ENCODE results near the gene TLE3.

Gene TLE3

DNA sequence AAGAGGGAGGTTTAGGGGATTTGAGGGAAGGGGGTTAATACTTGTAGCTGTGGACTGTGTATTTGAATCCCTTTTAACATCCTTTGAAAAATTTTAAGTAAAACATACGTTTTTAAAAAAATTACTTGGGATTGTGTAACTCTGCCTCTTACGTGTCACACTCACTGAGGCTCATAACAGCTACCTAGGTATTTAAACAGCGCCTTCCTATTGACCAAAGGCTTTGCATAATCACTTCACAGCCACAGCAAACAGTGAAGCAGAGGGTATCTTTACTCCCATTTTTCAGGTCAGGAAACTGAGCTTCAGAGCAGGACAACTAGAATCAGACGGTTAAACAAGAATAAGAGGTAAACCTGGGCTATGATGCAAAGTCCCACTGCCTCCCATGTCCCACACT lies 95.9 kb downstream of the TLE3 start:
- peaks cover 0 to 10% (median 5%) of the 10 kb centered on the region in 5 experiments for H3K9me3 ChIP-seq (ENCODE audit: control extremely low read depth in 1 of 5, control insufficient read depth in 4 of 5, insufficient read depth in 2 of 5, low read depth in 1 of 5, low read length in 4 of 5)
- WGBS (ENCODE audit: insufficient coverage), result 100% methylated on average over 3 of the region's 4 CpGs
- no peaks in the 10 kb centered on the region for H3K27me3 ChIP-seq (replicated peaks in 2 of 5; ENCODE audit: control insufficient read depth in 4 of 5, insufficient read depth in 5 of 5, low read length in 4 of 5)
- H3K4me3 ChIP-seq (ENCODE audit: control insufficient read depth in 1 of 7, extremely low read depth in 1 of 7, insufficient read depth in 4 of 7, low read depth in 2 of 7, low read length in 6 of 7), result no peak overlapping the region
- no peak overlapping the region for H3K27ac ChIP-seq (ENCODE audit: insufficient read depth in 1 of 2, low read depth in 1 of 2, low read length in 2 of 2, poor library complexity in 1 of 2, severe bottlenecking in 2 of 2)
- H3K4me1 ChIP-seq (ENCODE audit: control extremely low read depth in 1 of 4, control insufficient read depth in 4 of 4, insufficient read depth in 4 of 4, low read length in 3 of 4), result no peaks in the 10 kb centered on the region
- DNase-seq, result no peak
- no peaks in the 10 kb centered on the region for H3K36me3 ChIP-seq (ENCODE audit: control insufficient read depth in 4 of 4, insufficient read depth in 4 of 4, low read length in 3 of 4)
- CTCF ChIA-PET, result interaction anchor here (1.0 kb wide), 1 partner anchor 13 kb away, joined by 3 read pairs; no protein-coding TSS in a partner anchor
- POLR2A ChIA-PET, result no interaction called here

DNA sequence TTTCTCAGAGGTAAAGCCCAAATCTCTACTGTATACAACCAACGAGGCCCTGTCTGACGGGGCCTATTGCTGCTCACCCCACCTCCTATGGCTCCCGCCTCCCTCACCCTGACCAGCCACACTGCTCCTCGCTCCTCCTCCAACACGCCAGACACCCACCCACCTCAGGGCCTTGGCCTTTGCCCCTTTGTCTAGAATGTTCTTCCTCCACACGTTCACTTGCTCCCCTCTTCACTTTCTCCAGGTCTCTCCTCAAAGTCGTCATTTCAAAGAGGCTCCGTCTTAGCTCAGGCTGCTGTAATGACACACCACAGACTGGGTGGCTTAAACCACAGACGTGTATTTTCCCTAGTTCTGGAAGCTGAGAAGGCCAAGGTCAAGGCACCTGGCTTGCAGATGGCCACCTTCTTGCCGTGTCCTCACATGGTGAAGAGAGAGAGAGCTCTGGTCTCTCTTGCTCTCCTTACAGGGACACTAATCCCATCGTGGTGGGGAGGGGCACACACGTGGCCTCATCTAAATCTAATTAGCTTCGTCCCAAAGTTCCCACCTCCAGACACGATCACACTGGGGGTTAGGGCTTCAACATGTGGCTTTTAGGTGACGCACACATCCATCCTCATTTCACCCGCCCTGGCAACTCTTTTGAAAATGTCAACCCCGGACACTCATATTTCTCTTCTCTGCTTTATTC lies 98.2 kb downstream of the TLE3 start:
- 95% methylated on average over 16 of the region's 17 CpGs for WGBS (ENCODE audit: insufficient coverage)
- ChIA-PET CTCF (no interaction called here), POLR2A (no interaction called here)
- peaks cover 0 to 11% (median 5%) of the 10 kb centered on the region in 5 experiments for H3K9me3 ChIP-seq (ENCODE audit: control extremely low read depth in 1 of 5, control insufficient read depth in 4 of 5, insufficient read depth in 2 of 5, low read depth in 1 of 5, low read length in 4 of 5)
- DNase-seq, result no peak
- H3K36me3 ChIP-seq (ENCODE audit: control insufficient read depth in 4 of 4, insufficient read depth in 4 of 4, low read length in 3 of 4), result no peaks in the 10 kb centered on the region
- H3K27ac ChIP-seq (ENCODE audit: insufficient read depth in 1 of 2, low read depth in 1 of 2, low read length in 2 of 2, poor library complexity in 1 of 2, severe bottlenecking in 2 of 2), result no peak overlapping the region
- H3K4me3 ChIP-seq (ENCODE audit: control insufficient read depth in 1 of 7, extremely low read depth in 1 of 7, insufficient read depth in 4 of 7, low read depth in 2 of 7, low read length in 6 of 7), result no peak overlapping the region
- H3K27me3 ChIP-seq (replicated peaks in 2 of 5; ENCODE audit: control insufficient read depth in 4 of 5, insufficient read depth in 5 of 5, low read length in 4 of 5), result no peaks in the 10 kb centered on the region
- no peaks in the 10 kb centered on the region for H3K4me1 ChIP-seq (ENCODE audit: control extremely low read depth in 1 of 4, control insufficient read depth in 4 of 4, insufficient read depth in 4 of 4, low read length in 3 of 4)

DNA sequence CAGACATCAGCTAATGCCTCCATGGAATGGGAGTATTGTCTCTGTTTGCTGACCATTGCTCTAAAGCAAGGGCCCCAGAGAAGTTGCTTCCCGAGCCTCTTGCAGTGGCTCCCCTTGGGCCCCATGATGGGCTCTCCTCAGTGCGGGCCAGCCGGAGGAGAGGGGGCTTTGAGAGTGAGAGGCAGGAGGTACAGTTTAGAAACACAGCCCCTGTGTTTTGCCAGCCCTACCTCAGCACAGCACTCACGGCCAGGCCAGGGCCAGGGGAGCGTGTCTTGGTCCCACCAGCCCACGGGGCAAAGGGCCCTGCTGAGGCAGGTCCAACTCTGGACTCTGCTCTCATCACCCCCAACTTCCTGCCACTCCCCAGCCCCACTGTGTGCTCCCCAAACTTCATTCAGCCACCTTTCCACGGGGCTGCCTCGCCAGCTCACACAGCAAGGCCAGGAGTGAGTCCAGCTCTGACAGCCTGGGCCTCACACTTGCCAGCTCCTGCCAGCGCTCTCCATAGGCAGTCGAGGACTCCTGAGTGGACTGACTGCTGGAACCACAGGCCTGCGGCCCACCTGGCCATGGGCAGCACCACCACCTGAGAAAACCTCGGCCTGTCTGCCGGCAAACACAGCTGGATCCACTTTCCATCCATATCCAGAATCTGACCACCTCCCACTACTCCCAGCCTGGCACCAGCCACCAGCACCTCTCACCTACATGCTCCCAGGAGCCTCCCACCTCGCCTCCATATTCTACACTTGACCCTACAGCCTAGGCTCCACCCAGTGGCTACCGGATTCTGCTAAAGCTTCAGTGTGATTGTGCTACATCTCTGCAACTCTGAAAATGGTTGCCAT lies 99.0 kb downstream of the TLE3 start:
- POLR2A ChIA-PET, result no interaction called here
- Histone ChIP-seq H3K4me3 (ENCODE audit: control insufficient read depth in 1 of 7, extremely low read depth in 1 of 7, insufficient read depth in 4 of 7, low read depth in 2 of 7, low read length in 6 of 7) (no peak overlapping the region), H3K4me1 (ENCODE audit: control extremely low read depth in 1 of 4, control insufficient read depth in 4 of 4, insufficient read depth in 4 of 4, low read length in 3 of 4) (no peaks in the 10 kb centered on the region), H3K36me3 (ENCODE audit: control insufficient read depth in 4 of 4, insufficient read depth in 4 of 4, low read length in 3 of 4) (no peaks in the 10 kb centered on the region), H3K27ac (ENCODE audit: insufficient read depth in 1 of 2, low read depth in 1 of 2, low read length in 2 of 2, poor library complexity in 1 of 2, severe bottlenecking in 2 of 2) (no peak overlapping the region), H3K9me3 (ENCODE audit: control extremely low read depth in 1 of 5, control insufficient read depth in 4 of 5, insufficient read depth in 2 of 5, low read depth in 1 of 5, low read length in 4 of 5) (peaks cover 0 to 11% (median 5%) of the 10 kb centered on the region in 5 experiments), H3K27me3 (replicated peaks in 2 of 5; ENCODE audit: control insufficient read depth in 4 of 5, insufficient read depth in 5 of 5, low read length in 4 of 5) (no peaks in the 10 kb centered on the region)
- 97% methylated on average over 14 of the region's 15 CpGs for WGBS (ENCODE audit: insufficient coverage)
- DNase-seq, result no peak
- CTCF ChIA-PET, result no interaction called here

DNA sequence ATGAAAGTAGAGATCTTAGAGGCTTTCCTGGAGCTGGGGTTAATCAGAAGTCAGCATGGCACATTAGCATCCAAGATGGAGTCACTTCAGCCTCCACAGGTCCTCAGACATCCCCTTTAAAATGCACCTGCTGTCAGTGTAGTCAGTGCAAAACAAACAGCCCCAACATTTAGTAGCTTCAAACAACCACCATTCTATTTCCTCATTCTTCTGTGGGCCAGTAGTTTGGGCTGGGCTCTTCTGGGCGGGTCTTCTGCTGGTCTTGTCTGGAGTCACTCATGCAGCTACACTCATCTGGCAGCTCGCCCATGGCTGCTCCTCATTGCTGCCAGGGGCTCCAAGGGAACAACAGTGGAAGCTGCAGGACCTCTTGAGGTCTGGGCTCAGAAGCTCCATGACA lies 99.9 kb downstream of the TLE3 start:
- 84% methylated on average over 2 of the region's 2 CpGs for WGBS (ENCODE audit: insufficient coverage)
- Histone ChIP-seq H3K4me3 (ENCODE audit: control insufficient read depth in 1 of 7, extremely low read depth in 1 of 7, insufficient read depth in 4 of 7, low read depth in 2 of 7, low read length in 6 of 7) (no peak overlapping the region), H3K9me3 (ENCODE audit: control extremely low read depth in 1 of 5, control insufficient read depth in 4 of 5, insufficient read depth in 2 of 5, low read depth in 1 of 5, low read length in 4 of 5) (peaks cover 0 to 6% (median 2%) of the 10 kb centered on the region in 5 experiments), H3K4me1 (ENCODE audit: control extremely low read depth in 1 of 4, control insufficient read depth in 4 of 4, insufficient read depth in 4 of 4, low read length in 3 of 4) (no peaks in the 10 kb centered on the region), H3K27me3 (replicated peaks in 2 of 5; ENCODE audit: control insufficient read depth in 4 of 5, insufficient read depth in 5 of 5, low read length in 4 of 5) (no peaks in the 10 kb centered on the region), H3K27ac (ENCODE audit: insufficient read depth in 1 of 2, low read depth in 1 of 2, low read length in 2 of 2, poor library complexity in 1 of 2, severe bottlenecking in 2 of 2) (no peak overlapping the region), H3K36me3 (ENCODE audit: control insufficient read depth in 4 of 4, insufficient read depth in 4 of 4, low read length in 3 of 4) (no peaks in the 10 kb centered on the region)
- peak in 2 of 3 donors; percentile 14 to 26 for DNase-seq
- ChIA-PET CTCF (no interaction called here), POLR2A (no interaction called here)

Measured in common myeloid progenitor, CD34-positive (primary cell).